ENCODE data around the gene TGFB3. TPM values are rescaled to one million over a fixed set of nuclear protein-coding genes. Genes with fewer than 3 reads are reported as not detected.

Gene TGFB3
- total RNA-seq, 1 donor from 2014 or later: not detected

GRCh38 chr14:75976826-75977581 is 4.8 kb downstream of the TGFB3 start:
- no peaks in the 10 kb centered on the region for H3K36me3 ChIP-seq
- no peak overlapping the region for H3K9ac ChIP-seq
- no peaks in the 10 kb centered on the region for H3K9me3 ChIP-seq (ENCODE audit: low read depth)
- peaks cover 16% of the 10 kb centered on the region for H3K27me3 Mint-ChIP-seq (ENCODE audit: insufficient read depth, low read depth)
- peak overlapping the region; percentile 27 for H3K27ac Mint-ChIP-seq
- peaks cover 35% of the 10 kb centered on the region for H3K4me1 Mint-ChIP-seq
- H3K27me3 ChIP-seq: peaks cover 19% of the 10 kb centered on the region
- TF ChIP-seq EZH2 (IDR thresholded peaks at IDR 0.05) (no peak), CTCF (IDR thresholded peaks at IDR 0.05) (no peak), EZH2phosphoT487 (IDR thresholded peaks at IDR 0.05) (no peak)
- H4K20me1 ChIP-seq (ENCODE audit: low read depth): no peaks in the 10 kb centered on the region
- no peaks in the 10 kb centered on the region for H3K79me2 ChIP-seq (ENCODE audit: low read depth)
- no peak overlapping the region for H2AFZ ChIP-seq (replicated peaks)
- DNase-seq (ENCODE audit: low spot score): no peak
- H3K4me1 ChIP-seq: peaks cover 6% of the 10 kb centered on the region
- no peak overlapping the region for H3K27ac ChIP-seq
- no peak overlapping the region for H3K4me2 ChIP-seq
- H3F3A ChIP-seq (ENCODE audit: low read depth): peaks cover 11% of the 10 kb centered on the region
- H3K36me3 Mint-ChIP-seq: no peaks in the 10 kb centered on the region
- no peaks in the 10 kb centered on the region for H3K9me3 Mint-ChIP-seq
- H3K4me3 ChIP-seq: no peak overlapping the region
- no peak overlapping the region for H3K4me3 Mint-ChIP-seq

GRCh38 chr14:75972801-75973421 is 8.9 kb downstream of the TGFB3 start:
- Histone ChIP-seq H2AFZ (replicated peaks) (no peak overlapping the region), H3K27ac (no peak overlapping the region), H3K4me3 (no peak overlapping the region), H4K20me1 (ENCODE audit: low read depth) (no peaks in the 10 kb centered on the region), H3K79me2 (ENCODE audit: low read depth) (no peaks in the 10 kb centered on the region), H3K9ac (no peak overlapping the region), H3K9me3 (ENCODE audit: low read depth) (no peaks in the 10 kb centered on the region), H3K27me3 (no peaks in the 10 kb centered on the region), H3F3A (ENCODE audit: low read depth) (no peaks in the 10 kb centered on the region), H3K4me1 (no peaks in the 10 kb centered on the region), H3K4me2 (no peak overlapping the region), H3K36me3 (no peaks in the 10 kb centered on the region)
- H3K4me1 Mint-ChIP-seq: peaks cover 6% of the 10 kb centered on the region
- H3K36me3 Mint-ChIP-seq: peaks cover 4% of the 10 kb centered on the region
- H3K9me3 Mint-ChIP-seq: no peaks in the 10 kb centered on the region
- H3K4me3 Mint-ChIP-seq: no peak overlapping the region
- H3K27me3 Mint-ChIP-seq (ENCODE audit: insufficient read depth, low read depth): peaks cover 2% of the 10 kb centered on the region
- DNase-seq (ENCODE audit: low spot score): no peak
- TF ChIP-seq EZH2 (IDR thresholded peaks at IDR 0.05) (no peak), EZH2phosphoT487 (IDR thresholded peaks at IDR 0.05) (no peak), CTCF (IDR thresholded peaks at IDR 0.05) (no peak)
- H3K27ac Mint-ChIP-seq: no peak overlapping the region

- H3K4me3 Mint-ChIP-seq: no peak overlapping the region
- no peaks in the 10 kb centered on the region for H3K4me1 ChIP-seq
- H2AFZ ChIP-seq (replicated peaks): no peak overlapping the region
- H3K9me3 ChIP-seq (ENCODE audit: low read depth): no peaks in the 10 kb centered on the region
- no peak overlapping the region for H3K27ac ChIP-seq
- TF ChIP-seq EZH2phosphoT487 (IDR thresholded peaks at IDR 0.05): no peak
- TF ChIP-seq EZH2 (IDR thresholded peaks at IDR 0.05): no peak
- TF ChIP-seq CTCF (IDR thresholded peaks at IDR 0.05): no peak
- H3K9me3 Mint-ChIP-seq: no peaks in the 10 kb centered on the region
- H3K4me2 ChIP-seq: no peak overlapping the region
- H3K27me3 Mint-ChIP-seq (ENCODE audit: insufficient read depth, low read depth): peaks cover 2% of the 10 kb centered on the region
- no peaks in the 10 kb centered on the region for H3K36me3 ChIP-seq
- no peaks in the 10 kb centered on the region for H3K27me3 ChIP-seq
- H4K20me1 ChIP-seq (ENCODE audit: low read depth): no peaks in the 10 kb centered on the region
- DNase-seq (ENCODE audit: low spot score): no peak
- H3F3A ChIP-seq (ENCODE audit: low read depth): no peaks in the 10 kb centered on the region
- H3K79me2 ChIP-seq (ENCODE audit: low read depth): no peaks in the 10 kb centered on the region
- no peak overlapping the region for H3K27ac Mint-ChIP-seq
- H3K4me3 ChIP-seq: no peak overlapping the region
- H3K4me1 Mint-ChIP-seq: peaks cover 6% of the 10 kb centered on the region
- H3K9ac ChIP-seq: no peak overlapping the region
- H3K36me3 Mint-ChIP-seq: peaks cover 7% of the 10 kb centered on the region
Measured at GRCh38 chr14:75971509-75971908, 10.3 kb downstream of the TGFB3 start.

All from neural progenitor cell (in vitro differentiated cells).